Ureter (tissue), 1 donor: ENCODE data around the gene NUAK1. TPM values are rescaled to one million over a fixed set of nuclear protein-coding genes. Genes with fewer than 3 reads are reported as not detected.

ENCODE experiments used
- DNase-seq: peaks from one replicate; pipeline ENCODE4 v3.0.0-alpha.2; 2020; ENCODE audit warnings: low spot score
- total RNA-seq: library from RNA; stranded (reverse); gene quantifications from one replicate; pipeline ENCODE4 v1.2.4, GENCODE V29; 2023
- donor health status: DM: yes; HTN: yes; CAD: no.

Gene NUAK1
- total RNA-seq, 1 donor from 2014 or later = 16.0 TPM

DNA sequence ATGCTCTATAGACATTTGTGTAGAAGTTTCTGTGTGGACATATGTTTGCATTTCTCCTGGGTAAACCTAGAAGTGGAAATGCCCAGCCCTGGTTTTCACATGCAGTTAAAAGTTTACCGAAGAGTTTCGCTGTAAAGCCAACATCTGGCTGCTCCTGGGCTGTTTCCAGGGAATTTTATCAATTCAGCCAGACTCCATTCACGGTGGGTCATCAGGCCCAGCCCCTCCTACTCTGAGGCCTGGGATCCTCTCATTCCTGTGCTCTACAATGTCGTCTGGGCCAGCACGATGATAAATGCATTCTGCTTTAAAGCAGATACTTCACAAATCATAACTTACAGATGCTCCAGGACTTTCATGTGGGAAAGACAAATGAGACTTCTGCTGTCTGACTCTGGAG is 7.1 kb downstream of the NUAK1 start:
- no peak for DNase-seq

DNA sequence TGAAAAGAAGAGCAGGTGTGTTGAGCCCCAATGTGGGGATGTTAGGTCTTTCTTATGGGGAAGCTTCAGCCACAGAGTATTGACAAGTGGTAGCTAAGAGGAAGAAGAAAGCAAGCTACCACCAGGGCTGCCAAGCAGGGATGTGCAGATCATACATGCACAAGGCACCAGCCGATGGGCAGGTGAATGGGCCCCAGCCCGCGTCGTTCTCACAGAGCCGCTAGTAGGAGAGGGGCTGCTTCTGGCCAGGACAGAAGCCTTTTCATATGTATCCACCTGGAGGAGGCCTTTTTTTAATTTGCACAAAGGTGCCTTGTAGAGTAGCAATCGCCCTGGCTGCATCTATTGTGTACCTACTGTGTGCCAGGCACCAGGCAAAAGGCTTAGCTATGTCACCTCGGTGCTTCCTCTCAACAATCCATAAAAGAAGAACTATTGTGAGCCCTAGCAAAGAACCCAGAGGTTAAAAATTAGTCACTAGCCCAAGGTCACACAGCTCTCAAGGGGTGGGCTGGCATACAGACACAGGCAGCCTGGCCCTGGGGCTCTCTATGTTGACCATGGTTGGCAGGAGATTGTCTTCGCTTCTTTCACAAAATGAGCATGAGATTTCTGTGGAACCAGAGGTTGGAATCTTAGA is 8.2 kb downstream of the NUAK1 start:
- DNase-seq = no peak

DNA sequence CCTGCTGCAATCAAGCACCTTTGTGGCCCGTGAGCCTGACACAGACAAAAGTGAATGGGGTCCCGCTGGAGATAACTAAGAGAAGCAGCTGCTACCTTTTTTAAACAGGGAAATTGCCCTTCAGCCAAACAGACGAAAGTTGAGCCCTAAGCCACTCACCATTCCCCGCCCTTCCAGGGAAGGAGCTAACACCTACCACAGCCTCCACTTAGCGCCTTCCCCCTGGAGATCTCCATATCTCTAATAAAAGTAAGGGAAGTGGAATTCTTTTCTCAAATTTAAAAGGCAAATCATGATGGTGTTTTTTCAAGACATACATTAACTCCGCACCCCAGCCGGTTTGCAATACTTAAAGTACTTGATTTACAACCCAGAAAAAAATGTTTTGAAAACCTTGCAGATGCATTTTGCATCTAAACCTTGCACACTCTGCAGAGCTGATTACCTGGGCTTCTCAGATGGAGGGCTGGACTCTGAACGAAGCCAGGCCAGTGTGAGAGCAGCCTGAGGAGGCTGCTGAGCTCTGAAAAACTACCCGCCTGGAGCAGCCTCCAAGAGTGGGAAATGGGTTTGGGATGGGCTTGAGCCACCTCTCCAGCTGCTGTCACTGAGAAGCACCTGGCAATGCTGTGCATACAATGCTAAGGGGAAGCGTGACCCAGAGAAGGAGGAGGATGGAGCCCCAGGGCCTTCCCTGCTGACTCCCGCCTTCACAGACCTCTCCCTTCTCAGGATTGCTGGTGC is 10.0 kb downstream of the NUAK1 start:
- no peak for DNase-seq

DNA sequence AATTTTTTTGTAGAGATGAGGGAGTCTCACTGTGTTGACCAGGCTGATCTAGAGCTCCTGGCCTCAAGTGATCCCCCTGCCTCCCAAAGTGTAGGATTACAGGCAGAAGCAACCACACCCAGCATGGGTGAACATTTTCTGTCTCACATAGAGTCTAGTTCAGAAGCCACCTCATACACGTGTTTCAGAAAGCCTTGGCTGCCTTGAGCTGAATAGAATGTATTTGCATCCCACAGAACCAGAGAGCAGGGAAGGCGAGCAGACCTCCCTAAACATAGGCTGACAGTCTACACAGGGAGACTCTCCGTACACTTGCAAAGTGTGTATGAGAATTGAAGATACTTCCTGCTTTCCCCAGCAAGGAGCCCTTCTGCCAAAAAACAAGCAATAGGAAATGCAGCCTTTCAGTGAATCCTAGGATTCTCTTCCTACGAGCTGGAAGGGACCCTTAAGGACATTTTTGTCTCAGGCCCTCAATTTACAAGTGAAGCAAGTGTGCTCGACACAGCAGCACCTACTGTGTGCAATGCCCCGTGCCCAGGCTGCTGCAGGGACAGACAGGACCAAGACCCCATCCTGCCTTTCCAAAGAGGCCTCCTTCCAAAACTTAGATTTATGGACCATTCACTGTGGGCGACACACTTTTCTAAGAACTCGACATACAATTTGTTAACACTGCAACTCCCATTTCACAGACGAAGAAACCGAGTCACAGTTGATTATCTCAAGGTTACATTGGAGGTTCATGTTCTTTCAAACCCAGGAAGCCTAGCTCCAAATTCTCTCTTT is 11.2 kb downstream of the NUAK1 start:
- DNase-seq = no peak

DNA sequence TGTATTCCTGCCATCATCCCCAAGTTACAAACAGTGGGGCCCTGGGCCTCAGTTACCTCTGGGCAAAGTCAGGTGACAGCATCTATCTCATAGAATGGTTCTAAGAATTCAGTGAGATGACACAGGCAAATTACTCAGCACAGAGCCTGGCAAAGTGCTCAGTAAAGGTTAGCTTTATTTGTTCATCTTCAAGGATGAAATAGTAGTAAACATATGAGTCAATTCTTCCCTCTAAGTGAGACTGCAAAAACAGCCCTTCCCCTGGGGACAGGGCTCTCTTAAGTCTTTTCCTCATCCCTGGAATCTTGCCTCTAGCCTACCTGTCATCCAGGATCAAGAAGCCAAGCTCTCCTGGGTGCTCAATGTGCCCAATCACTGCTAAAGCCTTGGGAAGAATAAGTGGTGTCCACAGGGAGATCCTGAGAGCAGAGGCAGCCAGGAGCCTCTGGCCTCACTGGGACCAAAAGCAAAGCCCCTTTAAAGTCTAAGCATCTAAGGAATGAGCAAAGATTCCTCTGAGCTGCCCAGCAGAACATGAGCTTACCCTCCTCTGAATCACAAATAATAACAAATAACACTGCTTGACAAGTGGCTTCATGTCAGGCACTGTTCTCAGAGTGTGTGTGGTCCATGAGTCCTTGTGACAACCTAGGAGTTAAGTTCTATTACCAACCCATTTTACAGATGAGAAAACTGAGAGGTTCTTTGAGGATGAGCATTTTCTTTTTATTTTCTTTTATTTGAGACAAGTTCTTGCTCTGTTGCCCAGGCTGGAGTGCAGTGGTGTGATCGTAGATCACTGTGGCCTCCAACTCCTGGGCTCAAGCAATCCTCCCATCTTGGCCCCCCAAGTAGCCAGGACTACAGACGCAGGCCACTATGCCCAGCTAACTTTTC is 12.1 kb downstream of the NUAK1 start:
- no peak for DNase-seq

DNA sequence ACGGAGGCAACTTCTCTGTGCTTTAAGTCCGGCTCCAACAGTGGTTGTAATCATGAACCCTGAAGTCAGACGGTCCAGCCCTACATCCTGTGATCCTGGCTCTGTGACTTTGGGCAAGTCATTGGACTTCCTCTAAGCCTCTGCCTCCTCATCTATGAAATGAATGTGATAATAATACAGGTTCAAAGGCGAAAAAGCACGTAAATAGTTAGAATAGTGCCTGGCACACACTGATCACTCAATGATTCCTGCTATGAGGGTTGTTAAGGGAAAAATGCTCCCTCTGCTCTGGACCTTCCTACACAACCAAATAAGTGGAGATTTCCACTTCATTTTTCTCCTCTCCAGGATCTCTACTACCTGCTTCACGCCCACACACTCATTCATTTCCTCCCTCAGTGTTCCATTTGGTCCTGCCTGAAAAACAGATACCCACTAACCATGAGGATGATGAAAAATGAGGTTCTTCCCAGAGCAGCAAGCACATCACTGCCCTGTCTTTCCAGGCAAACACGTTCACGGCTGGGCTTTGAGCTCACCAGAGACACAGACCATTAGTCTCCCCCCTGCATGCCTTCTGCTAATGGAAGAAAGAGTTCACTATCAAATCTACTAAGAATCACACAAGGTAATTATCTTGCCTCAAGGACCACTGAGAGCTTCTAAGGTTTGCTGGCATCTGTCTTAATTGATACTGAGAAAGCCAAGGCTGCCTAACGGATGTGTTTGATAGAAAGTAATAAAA is 13.2 kb downstream of the NUAK1 start:
- DNase-seq = no peak

DNA sequence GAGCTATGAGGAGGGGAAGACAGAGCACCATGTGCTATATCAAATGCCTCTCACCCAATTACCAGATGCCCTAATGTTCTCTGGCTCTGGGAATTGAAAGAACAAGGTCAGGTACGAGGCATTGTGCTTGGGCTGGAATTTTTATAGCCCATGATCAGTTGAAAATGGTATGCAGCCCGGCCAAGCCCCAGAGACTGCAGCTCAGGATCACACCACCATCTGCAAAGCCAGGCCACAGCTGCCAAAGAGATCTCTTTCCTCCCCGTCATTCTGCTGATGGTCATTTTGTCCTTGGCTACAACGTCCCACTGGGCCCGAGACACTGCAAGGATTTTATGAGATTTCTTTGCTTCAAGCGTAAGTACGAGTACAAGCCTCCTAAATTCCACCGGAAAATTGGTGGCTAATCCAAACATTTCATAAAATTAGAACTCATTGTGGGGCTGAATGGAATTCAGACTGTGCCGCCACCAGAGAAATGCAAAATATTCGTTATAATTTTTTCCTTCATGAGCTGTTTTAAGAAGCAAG is 15.1 kb downstream of the NUAK1 start:
- DNase-seq = peak; percentile 61

DNA sequence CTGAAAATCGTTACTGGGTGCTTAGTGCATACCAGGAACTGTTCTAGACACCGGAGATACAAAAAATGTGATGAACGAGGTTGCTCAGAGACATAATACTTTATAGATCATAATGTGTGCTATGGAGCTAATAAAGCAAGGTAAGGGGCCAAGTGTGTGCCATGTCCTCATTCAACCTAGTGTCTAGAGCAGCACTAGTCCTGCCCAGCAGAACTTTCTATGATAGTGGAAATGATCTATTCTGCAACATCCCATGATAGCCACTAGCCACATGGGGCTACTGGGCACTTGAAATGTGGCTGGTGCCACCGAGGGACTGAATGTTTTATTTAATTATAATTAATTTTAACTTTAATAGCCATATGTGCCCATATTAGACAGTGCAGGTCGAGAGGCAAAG is 15.6 kb downstream of the NUAK1 start:
- no peak for DNase-seq

DNA sequence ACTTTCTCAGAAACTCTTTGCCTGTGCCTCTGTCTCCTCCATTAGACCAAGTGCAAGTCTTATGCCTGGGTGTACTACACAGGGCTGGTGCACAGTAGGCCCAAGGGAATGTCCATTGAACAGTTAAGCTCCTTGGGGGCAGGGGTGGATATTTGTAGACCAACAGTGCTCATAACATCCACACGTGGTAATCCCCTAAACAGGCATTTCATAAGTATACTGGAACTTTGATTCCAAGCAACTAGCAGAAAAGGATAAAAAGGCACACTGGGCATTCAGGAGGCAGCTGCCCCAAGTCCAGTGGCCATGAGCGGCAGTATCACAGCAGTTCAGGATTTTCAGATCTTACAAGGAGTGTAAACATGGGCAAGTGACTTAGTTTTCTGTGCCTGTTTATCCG is 16.8 kb downstream of the NUAK1 start:
- DNase-seq = no peak

DNA sequence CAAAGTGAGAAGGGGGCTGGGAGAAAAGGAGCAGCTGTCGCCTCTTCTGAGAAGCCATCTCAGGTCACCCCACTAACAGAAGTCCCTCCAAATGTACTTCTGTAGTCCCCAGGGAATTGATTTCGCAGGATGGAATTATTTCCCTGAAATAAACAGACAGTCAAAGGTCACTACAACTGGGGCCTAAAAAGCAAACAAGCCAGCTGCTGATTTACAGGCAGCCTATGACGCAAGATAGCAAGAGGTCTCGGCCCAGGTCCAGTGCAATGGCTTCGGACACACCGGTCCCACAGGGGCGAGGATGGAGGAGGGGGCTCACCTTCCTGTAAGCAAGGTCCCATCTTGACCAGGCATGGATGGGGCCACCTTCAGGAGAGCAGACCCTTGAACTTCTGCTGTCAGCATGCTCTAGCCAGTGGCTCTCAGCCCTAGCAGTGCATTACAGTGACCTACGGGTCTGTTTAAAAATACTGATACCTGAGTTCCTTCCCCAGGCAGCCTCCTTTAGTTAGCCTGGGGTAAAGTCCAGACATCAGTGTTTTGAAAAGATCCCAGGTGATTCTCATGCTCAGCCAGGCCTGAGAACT is 18.1 kb downstream of the NUAK1 start:
- peak; percentile 49 for DNase-seq

DNA sequence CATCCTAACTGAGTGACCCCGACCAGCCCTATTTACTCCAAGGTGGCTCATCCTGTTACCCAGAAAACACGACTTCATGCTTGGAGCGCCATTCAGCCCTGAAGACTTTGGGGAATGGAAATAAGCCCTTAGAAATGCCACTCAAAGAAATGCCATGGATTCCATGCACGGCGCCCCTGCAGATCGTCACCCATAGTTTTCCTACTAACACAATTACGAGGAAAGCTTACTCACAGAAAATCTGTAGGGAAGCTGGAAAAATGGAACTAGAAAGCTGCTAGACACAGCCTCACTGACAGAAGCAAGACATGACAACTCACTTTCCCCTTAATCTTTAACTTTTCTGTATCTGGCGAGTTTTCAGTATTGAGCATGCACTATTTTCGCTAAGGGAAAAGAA is 19.5 kb downstream of the NUAK1 start:
- DNase-seq = no peak

DNA sequence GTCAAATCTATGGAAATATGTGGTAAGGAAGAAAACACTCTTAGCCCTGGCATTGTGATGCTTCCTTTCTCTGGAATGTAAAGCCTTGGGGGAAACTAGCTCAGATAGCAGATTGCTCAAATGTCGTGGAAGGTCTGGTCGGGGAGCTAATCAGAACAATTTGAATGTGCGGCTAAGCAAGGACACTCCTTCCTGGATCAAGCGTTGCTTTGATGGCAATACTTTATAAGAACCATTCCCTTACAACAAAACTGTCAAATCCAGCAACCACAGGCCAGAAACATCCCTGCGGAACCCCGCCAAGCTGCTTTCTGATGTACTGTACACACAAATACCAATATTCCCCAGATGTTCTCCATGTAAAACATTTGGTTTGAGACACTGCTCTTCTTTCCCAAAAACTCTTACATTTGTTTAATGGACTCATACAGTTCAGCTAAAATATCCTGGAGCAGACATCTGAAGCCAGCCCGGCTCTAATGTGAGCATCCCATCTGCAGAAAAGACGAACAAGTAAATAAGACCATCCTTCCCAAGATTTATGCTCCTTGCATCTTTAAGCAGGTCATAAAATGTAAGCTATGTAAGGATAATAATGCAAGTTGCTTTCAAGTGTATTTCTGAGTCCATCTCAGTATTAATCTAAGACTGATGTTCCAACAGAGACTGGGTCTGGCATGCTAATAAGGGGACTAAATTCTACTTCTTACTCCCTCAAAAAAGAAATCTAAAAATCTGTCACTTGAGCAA is 20.2 kb downstream of the NUAK1 start:
- DNase-seq = no peak

DNA sequence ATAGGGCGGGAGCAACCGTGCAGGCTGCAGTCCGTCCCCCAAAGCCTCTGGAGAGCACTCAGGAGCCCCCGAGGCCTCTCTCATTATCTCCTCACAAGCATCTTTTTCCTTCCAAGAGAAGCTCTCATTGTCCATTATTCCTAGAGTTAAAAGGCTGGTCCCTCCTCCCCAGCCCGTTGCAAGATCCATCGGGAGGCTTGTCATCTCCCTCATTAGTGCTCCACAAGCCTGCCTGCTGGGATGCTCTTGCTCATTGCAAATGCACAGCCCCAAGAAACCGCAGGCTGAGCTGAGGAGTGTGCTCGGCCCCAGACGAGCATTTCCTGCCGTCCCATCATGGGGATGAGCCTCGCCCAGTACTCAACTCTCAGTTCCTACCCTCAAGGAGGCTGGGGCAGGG is 23.3 kb downstream of the NUAK1 start:
- no peak for DNase-seq

DNA sequence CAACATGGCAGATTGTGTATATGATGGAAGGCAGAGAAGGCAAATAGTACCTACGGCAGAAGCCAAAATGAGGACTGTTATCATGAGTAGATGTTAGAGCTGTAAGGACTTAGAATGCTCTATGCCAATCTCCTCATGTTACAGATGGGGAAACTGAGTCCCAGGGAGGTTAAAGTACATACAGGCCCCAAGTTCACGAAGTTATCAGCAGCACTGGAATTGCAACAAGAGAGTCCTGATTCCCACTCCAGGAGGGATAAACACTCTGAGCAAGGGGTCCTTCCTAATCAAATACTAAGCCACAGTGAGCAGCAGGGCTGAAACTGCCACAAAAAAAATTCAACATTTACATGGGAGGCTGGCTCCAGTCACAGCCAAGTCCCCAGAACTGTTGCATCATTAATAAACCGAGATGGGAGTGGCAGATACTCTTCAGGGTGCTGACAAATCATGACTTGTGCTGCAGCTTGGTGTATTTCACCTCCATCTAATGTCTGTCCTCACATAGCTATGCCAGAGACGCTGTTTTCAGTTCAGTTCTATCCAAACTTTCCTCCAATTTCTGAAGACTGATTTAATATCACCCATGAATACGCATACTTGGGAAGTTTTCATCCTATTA is 24.2 kb downstream of the NUAK1 start:
- DNase-seq = no peak

DNA sequence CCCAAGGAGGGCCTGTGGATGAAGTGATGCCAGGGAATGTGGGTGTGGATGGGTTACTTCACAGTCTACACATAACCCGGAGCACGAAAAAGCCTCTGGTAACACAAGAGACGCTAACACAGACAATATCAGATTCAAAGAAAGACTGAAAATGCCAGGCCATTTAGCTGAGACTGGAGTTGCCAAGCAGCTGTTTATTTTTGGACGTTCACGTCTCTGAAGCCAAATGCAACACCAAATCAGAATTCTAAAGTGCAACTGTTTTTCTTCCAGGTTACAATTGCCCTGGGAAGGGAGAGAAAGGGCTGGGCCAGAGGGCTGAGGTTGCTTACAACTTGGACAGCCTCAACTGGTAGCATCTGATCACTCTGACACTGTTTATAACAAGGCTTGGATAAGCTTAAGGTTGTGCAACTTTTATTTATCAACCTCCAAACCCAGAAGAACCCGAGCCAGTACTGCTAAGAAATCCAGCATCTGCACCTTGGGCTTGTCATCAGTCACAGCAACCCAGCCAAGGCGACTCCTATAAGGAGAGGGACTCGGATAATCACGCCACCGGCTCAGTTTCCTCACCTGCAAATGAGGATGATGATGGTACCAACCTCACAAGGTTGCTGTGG is 24.8 kb downstream of the NUAK1 start:
- DNase-seq = no peak

DNA sequence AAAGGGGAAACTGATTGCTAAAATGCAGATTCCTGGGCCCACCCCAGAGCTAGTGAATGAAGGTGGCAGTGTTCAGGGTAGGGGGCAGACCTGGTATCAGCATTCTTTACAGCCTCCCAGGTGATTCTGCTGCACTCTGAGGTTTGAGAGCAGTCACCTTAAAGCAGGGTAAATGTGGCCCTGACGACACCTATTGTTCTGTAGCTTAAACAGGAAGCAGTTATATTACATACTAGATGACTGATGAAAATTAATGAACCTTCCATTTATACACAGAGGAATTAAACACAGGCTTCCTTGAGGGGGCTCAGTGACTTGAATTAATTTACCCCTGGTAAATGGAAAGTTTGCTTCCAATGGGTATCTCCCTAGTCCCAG is 25.3 kb downstream of the NUAK1 start:
- no peak for DNase-seq

DNA sequence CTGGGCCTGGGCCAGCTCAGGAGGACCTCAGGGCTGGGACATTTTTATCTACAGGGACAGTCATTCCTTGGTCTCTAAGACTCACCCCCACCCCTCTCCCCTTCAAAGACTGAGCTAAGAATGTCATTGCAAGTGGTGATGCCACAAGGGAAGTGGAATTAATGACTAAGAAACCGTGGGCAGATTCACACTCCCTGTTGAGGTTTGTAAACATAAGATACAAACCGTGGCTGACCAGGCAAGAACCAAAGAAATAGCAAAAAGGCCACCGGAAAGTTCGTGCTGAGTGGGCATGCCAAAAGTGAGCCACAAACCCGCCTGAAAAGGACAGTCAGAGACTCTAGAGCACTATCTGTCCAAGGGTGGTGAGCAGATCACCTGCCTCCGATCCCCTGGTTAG is 25.7 kb downstream of the NUAK1 start:
- DNase-seq = no peak

DNA sequence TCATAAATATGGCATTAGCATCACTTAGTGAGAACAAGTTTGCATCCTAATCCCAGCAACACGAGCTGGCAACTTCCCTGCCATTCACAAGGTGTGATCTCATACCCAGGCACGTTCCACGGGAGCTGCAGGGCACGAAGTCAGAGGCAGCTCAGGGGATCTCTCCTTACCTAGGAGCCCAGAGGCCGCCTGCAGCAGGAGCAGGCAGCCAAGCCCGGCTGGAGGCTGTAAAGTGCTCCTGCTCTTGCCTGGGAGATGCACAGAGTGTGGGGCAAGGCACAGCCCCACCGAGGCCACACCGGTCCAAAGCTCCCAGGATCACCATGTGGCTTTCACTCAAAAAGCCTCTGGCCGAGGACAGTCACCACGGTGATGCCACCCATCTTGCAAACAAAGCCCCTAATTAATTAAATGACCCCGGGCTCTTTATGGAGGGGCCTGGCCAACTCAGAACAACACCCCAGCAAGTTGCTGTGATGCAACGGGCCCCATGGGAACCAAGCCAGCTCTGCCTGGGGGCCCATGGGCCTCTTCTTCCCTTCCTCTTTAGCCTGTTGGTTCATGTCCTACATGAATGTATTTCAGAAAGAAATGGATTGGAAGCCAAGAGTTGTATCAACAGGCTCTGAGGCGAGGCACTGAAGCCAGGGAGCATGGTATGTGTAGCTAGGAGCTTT is 26.5 kb downstream of the NUAK1 start:
- no peak for DNase-seq
